Uterus (tissue), 4 donors: ENCODE measurements around the gene ANP32D. TPM values are rescaled to one million over a fixed set of nuclear protein-coding genes. Genes with fewer than 3 reads are reported as not detected.
"Not testable (repeated sequence)": the region's sequence is repeated elsewhere in the genome, so short reads cannot be mapped to it uniquely, and the experiment has no call there.

ENCODE experiments used
- DNase-seq, 2 donors: peaks; one replicate each; pipeline ENCODE4 v3.0.0-alpha.2; 2019 to 2020
- H3K27ac ChIP-seq, 2 donors: fragments of 200-600 bp; sonication (generic); 1 replicate in 1 of 2; 2 replicates in 1 of 2; pipeline ENCODE4 v1.5.1; 2016 to 2018
- H3K27me3 ChIP-seq, 2 donors: fragments of 200-600 bp; sonication (generic); one replicate each; pipeline ENCODE4 v1.5.1; 2018 to 2019; ENCODE audit warnings: control low read depth in 1 of 2
- H3K36me3 ChIP-seq, 2 donors: fragments of 200-600 bp; sonication (generic); one replicate each; pipeline ENCODE4 v1.5.1; 2019; ENCODE audit warnings: control low read depth in 1 of 2
- H3K4me1 ChIP-seq, 2 donors: fragments of 200-600 bp; sonication (generic); one replicate each; pipeline ENCODE4 v1.5.1; 2018 to 2019; ENCODE audit warnings: control low read depth in 1 of 2
- H3K4me3 ChIP-seq, 2 donors: fragments of 200-600 bp; sonication (generic); 1 replicate in 1 of 2; 2 replicates in 1 of 2; pipeline ENCODE4 v1.5.1; 2018 to 2019; ENCODE audit warnings: mild to moderate bottlenecking in 1 of 2
- H3K9me3 ChIP-seq, 2 donors: fragments of 200-600 bp; sonication (generic); one replicate each; pipeline ENCODE4 v1.5.1; 2019; ENCODE audit warnings: control low read depth in 1 of 2
- POLR2A ChIP-seq, 2 donors: fragments of 450-650 bp; IDR thresholded peaks; one replicate each; pipeline ENCODE4 v1.6.1; 2016; ENCODE audit warnings: antibody characterized with exemption in 2 of 2, mild to moderate bottlenecking in 1 of 2, moderate library complexity in 1 of 2
- intact Hi-C: fragments of 100-400 bp; cut with DNase I; formaldehyde crosslinking; loops from one replicate; pipeline ENCODE4 v1.15.1; 2023; ENCODE audit warnings: low total_unique reads
- total RNA-seq, 4 donors: library from RNA; depleted of rRNA in 3 of 4; stranded (reverse); fragments of >200 nt in 3 of 4; gene quantifications; one replicate each; pipeline versions ENCODE4 v1.1.0 to v1.2.4, GENCODE V29; 2014 to 2023
- TF ChIP-seq, protein P1 (sequence below), 4 experiments: fragments of 200-600 bp in 2 of 4; fragments of 450-650 bp in 2 of 4; sonication (generic) in 2 of 4; IDR thresholded peaks; one replicate each; pipeline ENCODE4 v1.5.1; 2016 to 2019; ENCODE audit warnings: antibody characterized with exemption in 4 of 4, mild to moderate bottlenecking in 2 of 4, moderate library complexity in 1 of 4
- donor health status: DM: yes; HTN: yes; CAD: no.

ANP32D gene
- total RNA-seq: not detected

DNA sequence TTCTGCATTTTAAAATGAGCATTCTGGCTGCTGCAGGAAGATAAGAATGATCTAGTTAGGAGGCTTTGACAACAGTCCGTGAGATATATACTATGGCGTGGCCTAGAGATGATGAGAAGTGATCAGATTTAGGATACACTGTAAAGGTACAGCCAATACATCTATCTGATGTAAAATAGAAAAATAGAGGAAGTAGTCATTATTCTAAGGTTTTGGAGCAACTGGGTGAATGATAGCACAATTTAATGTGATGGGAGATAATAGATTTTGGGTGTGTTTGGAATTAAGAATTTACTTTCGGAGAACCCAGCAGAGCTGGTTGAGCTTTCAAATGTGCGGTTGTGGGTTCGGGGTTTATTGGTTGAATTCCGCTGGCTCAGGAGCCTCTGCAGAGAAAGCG, at the start of gene ANP32D:
Gene ANP32D (plus strand): TSS at position 301 of the 400 bp plus-strand sequence. CDS start 106 bp downstream, outside the sequence.
- H3K4me1 ChIP-seq: no peaks in the 10 kb centered on the region
- TF ChIP-seq POLR2A (IDR thresholded peaks at IDR 0.05): no peak
- TF ChIP-seq, protein P1, sequence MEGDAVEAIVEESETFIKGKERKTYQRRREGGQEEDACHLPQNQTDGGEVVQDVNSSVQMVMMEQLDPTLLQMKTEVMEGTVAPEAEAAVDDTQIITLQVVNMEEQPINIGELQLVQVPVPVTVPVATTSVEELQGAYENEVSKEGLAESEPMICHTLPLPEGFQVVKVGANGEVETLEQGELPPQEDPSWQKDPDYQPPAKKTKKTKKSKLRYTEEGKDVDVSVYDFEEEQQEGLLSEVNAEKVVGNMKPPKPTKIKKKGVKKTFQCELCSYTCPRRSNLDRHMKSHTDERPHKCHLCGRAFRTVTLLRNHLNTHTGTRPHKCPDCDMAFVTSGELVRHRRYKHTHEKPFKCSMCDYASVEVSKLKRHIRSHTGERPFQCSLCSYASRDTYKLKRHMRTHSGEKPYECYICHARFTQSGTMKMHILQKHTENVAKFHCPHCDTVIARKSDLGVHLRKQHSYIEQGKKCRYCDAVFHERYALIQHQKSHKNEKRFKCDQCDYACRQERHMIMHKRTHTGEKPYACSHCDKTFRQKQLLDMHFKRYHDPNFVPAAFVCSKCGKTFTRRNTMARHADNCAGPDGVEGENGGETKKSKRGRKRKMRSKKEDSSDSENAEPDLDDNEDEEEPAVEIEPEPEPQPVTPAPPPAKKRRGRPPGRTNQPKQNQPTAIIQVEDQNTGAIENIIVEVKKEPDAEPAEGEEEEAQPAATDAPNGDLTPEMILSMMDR (IDR thresholded peaks at IDR 0.05): no peak
- DNase-seq: no peak
- no peak within 1 kb of the TSS for H3K4me3 ChIP-seq
- no peaks in the 10 kb centered on the region for H3K36me3 ChIP-seq
- peaks cover 0 to 19% of the 10 kb centered on the region in 2 donors for H3K9me3 ChIP-seq
- H3K27ac ChIP-seq: no peak within 1 kb of the TSS
- H3K27me3 ChIP-seq: no peaks in the 10 kb centered on the region
- intact Hi-C loops: no loop called here

DNA sequence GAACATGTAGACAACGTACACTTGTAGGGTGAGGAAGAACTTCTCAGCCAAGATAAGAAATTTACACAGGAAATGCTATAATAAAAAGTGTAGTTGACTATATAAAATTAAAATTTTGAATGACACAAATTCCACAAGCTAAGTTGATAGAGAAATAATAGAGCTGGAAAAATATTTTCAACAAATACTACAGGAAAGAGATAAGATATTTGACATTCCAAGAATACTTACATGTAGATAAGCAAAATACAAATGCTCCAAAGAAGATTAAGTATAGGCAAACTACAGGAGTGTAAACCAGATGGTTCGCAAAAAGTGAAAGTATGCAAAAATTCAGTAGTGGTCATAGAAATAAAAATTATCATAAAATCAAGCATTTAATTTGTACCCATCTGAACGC, 49.2 kb upstream of the ANP32D start:
- DNase-seq: no peak
- H3K27ac ChIP-seq: no peak overlapping the region
- H3K27me3 ChIP-seq: no peaks in the 10 kb centered on the region
- H3K36me3 ChIP-seq: no peaks in the 10 kb centered on the region
- TF ChIP-seq, protein P1 (IDR thresholded peaks at IDR 0.05): no peak
- TF ChIP-seq POLR2A (IDR thresholded peaks at IDR 0.05): no peak
- no peaks in the 10 kb centered on the region for H3K4me1 ChIP-seq
- intact Hi-C loops: no loop called here
- H3K4me3 ChIP-seq: no peak overlapping the region
- no peaks in the 10 kb centered on the region for H3K9me3 ChIP-seq

DNA sequence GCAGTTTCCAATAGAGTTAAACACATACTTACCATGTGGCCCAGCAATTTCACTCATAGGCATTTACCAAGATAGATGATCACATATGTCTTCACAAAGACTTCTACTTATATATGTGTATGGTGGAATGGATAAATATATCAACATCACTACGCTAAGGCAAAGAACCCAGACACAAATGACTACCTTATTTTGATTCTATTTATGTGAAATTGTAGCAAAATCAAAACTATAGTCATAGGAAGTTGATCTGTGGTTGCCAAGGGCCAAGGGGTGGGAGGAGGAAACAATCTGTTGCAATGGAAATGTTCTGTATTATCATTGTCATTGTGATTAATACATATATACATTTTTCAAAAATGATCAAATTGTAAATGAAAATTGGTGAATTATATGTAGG, 47.7 kb upstream of the ANP32D start:
- no peak overlapping the region for H3K27ac ChIP-seq
- H3K4me1 ChIP-seq: no peaks in the 10 kb centered on the region
- intact Hi-C loops: no loop called here
- no peak for DNase-seq
- no peaks in the 10 kb centered on the region for H3K9me3 ChIP-seq
- H3K36me3 ChIP-seq: no peaks in the 10 kb centered on the region
- no peak overlapping the region for H3K4me3 ChIP-seq
- H3K27me3 ChIP-seq: no peaks in the 10 kb centered on the region
- no peak for TF ChIP-seq POLR2A (IDR thresholded peaks at IDR 0.05)
- TF ChIP-seq, protein P1 (IDR thresholded peaks at IDR 0.05): no peak

DNA sequence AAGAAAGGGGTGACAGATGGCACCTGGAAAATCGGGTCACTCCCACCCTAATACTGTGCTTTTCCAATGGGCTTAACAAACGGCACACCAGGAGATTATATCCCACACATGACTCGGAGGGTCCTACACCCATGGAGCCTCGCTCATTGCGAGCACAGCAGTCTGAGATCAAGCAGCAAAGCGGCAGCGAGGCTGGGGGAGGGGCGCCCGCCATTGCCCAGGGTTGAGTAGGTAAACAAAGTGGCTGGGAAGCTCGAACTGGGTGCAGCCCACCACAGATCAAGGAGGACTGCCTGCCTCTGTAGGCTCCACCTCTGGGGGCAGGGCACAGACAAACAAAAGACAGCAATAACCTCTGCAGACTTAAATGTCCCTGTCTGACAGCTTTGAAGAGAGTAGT, 38.3 kb upstream of the ANP32D start:
- H3K9me3 ChIP-seq, H3K27ac ChIP-seq, intact Hi-C loops, H3K4me1 ChIP-seq, H3K27me3 ChIP-seq, H3K36me3 ChIP-seq, H3K4me3 ChIP-seq, DNase-seq: not testable (repeated sequence)

DNA sequence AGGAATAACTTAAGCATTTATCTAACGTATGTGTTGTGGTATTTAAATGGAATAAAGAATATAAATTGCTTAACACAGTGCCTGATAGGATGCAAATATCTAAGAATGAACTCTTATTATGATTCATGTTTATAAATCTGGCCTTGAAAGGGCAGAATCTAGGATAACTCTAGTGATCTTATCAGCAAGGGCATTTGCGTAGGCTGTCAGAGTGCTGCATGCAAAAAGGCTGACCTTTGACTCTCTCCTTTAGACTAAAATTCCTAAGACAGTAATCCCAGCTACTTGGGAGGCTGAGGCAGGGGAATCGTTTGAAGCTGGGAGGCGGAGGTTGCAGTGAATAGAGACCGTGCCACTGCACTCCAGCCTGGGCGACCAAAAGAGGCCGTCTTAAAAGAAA, 31.3 kb upstream of the ANP32D start:
- no peaks in the 10 kb centered on the region for H3K36me3 ChIP-seq
- no peak for TF ChIP-seq POLR2A (IDR thresholded peaks at IDR 0.05)
- TF ChIP-seq, protein P1 (IDR thresholded peaks at IDR 0.05): no peak
- H3K4me1 ChIP-seq: no peaks in the 10 kb centered on the region
- no peaks in the 10 kb centered on the region for H3K9me3 ChIP-seq
- intact Hi-C loops: no loop called here
- H3K4me3 ChIP-seq: no peak overlapping the region
- no peaks in the 10 kb centered on the region for H3K27me3 ChIP-seq
- H3K27ac ChIP-seq: no peak overlapping the region
- DNase-seq: no peak

DNA sequence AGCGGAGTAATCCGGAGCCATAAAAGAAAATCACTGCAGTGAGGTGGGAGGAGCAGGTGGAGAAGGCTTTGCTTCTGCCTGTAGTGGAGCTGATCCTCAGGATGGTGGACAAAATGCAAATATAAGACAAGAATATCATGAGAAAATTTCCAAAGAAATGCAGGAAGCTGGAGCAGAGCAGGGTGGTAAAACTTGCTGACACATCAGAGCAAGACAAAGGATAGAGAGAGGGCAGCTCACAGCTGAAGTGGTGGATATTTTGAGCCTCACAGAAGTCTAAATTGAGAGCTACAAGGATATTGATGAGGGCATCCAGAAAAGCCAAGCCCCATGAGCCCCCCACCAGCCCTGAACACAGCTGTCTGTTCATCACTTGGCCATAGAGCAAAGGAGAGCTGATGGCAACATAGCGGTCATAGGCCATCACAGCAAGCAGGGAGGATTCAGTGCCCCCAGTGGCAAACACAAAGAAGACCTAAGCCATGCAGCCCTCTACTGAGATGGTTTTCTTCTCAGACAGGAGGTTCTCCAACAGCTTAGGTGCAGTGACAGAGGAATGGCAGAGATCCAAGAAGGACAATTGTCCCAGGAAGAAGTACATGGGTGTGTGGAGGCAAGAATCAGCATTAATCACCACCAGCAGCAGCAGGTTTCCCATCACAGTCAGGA, 30.0 kb upstream of the ANP32D start:
- TF ChIP-seq POLR2A (IDR thresholded peaks at IDR 0.05): no peak
- TF ChIP-seq, protein P1 (IDR thresholded peaks at IDR 0.05): no peak
- Histone ChIP-seq H3K27me3 (no peaks in the 10 kb centered on the region), H3K9me3 (no peaks in the 10 kb centered on the region), H3K4me1 (no peaks in the 10 kb centered on the region), H3K4me3 (no peak overlapping the region), H3K27ac (no peak overlapping the region), H3K36me3 (no peaks in the 10 kb centered on the region)
- no peak for DNase-seq
- intact Hi-C loops: no loop called here
